OCI-LY7 (cell line): ENCODE data around the gene TP53RK. TPM values are rescaled to one million over a fixed set of nuclear protein-coding genes. Genes with fewer than 3 reads are reported as not detected.
A peak's percentile ranks its signal among the peaks of the same experiment; 100 is the strongest.

Experiments used
- BruUV-seq: library from RNA; stranded (reverse); fragments of 400-500 nt; replicated peaks from 2 replicates; lab custom pipeline; 2021; lab: Mats Ljungman, UMichigan
- CTCF ChIA-PET: fragments of 300-600 bp; sonication (Branson Sonifier 250); formaldehyde crosslinking; loops from one replicate; lab custom pipeline; 2022; ENCODE audit warnings: antibody characterized with exemption; ENCODE audit not compliant: unreplicated experiment; lab: Charles Lee
- POLR2A ChIA-PET: fragments of 300-600 bp; sonication (Branson Sonifier 250); formaldehyde crosslinking; loops from one replicate; lab custom pipeline; 2022; ENCODE audit warnings: antibody characterized with exemption; lab: Charles Lee
- DNase-seq: peaks from one replicate; pipeline ENCODE4 v3.0.0-alpha.2; 2015; ENCODE audit warnings: low spot score
- H2AFZ ChIP-seq: fragments of 200-600 bp; sonication (generic), shearing (Covaris generic); 2 replicates; pipeline ENCODE4 v1.6.1; 2014; ENCODE audit warnings: mild to moderate bottlenecking, antibody characterized with exemption, low read length, moderate library complexity
- H3K27ac ChIP-seq: fragments of 200-600 bp; sonication (generic); 2 replicates; pipeline ENCODE4 v1.5.1; 2014; ENCODE audit warnings: mixed run types, low read depth, mild to moderate bottlenecking, moderate library complexity, low read length, inconsistent platforms; ENCODE audit not compliant: poor library complexity, severe bottlenecking
- H3K36me3 ChIP-seq: fragments of 200-600 bp; sonication (generic); 2 replicates; pipeline ENCODE4 v1.6.1; 2014; ENCODE audit warnings: mild to moderate bottlenecking, antibody characterized with exemption, low read length, moderate library complexity, mixed read lengths; ENCODE audit not compliant: insufficient read depth
- H3K4me1 ChIP-seq: fragments of 200-600 bp; sonication (generic); 2 replicates; pipeline ENCODE4 v1.5.1; 2014; ENCODE audit warnings: mild to moderate bottlenecking, low read length; ENCODE audit not compliant: insufficient read depth, poor library complexity, severe bottlenecking
- H3K4me2 ChIP-seq: fragments of 200-600 bp; sonication (generic); 2 replicates; pipeline ENCODE4 v1.6.1; 2014; ENCODE audit warnings: mild to moderate bottlenecking, low read length
- H3K4me3 ChIP-seq: fragments of 200-600 bp; sonication (generic); 2 replicates; pipeline ENCODE4 v1.5.1; 2014; ENCODE audit warnings: mild to moderate bottlenecking, low read depth, low read length; ENCODE audit not compliant: poor library complexity, severe bottlenecking
- H3K79me2 ChIP-seq: fragments of 200-600 bp; sonication (generic); 2 replicates; pipeline ENCODE4 v1.6.1; 2016; ENCODE audit warnings: low read depth, mild to moderate bottlenecking, low read length, moderate library complexity, mixed read lengths; ENCODE audit not compliant: insufficient read depth
- H3K9me2 ChIP-seq: fragments of 200-600 bp; sonication (generic); 2 replicates; pipeline ENCODE4 v1.6.1; 2016; ENCODE audit warnings: mild to moderate bottlenecking, low read length, mixed read lengths; ENCODE audit not compliant: insufficient read depth
- H3K9me3 ChIP-seq: fragments of 200-600 bp; sonication (generic); 2 replicates; pipeline ENCODE4 v1.6.1; 2014; ENCODE audit warnings: mild to moderate bottlenecking, mixed run types, low read length, mixed read lengths
- H4K20me1 ChIP-seq: fragments of 200-600 bp; sonication (generic); 2 replicates; pipeline ENCODE4 v1.6.1; 2014; ENCODE audit warnings: mild to moderate bottlenecking, antibody characterized with exemption, low read length, moderate library complexity, mixed read lengths; ENCODE audit not compliant: insufficient read depth
- EZH2phosphoT487 ChIP-seq: fragments of 200-600 bp; sonication (generic); IDR thresholded peaks from 2 replicates; pipeline ENCODE4 v1.6.1; 2018; ENCODE audit warnings: low read depth, borderline replicate concordance, mild to moderate bottlenecking, mixed run types, antibody characterized with exemption, low read length, moderate library complexity, mixed read lengths
- intact Hi-C: fragments of 100-400 bp; cut with micrococcal nuclease; formaldehyde crosslinking; loops from one replicate; pipeline ENCODE4 v1.10.0; 2022; ENCODE audit not compliant: unreplicated experiment
- total RNA-seq, 2 experiments: library from RNA; depleted of rRNA in 1 of 2; stranded (reverse); fragments of >200 nt in 1 of 2; shearing (Covaris generic) in 1 of 2; gene quantifications; 2 replicates each; pipeline ENCODE4 v1.2.3, GENCODE V29; 2014 to 2022
- TF ChIP-seq, protein P1 (sequence below): fragments of 200-600 bp; sonication (generic); conservative IDR thresholded peaks from 2 replicates; pipeline ENCODE4 v1.5.1; 2014; ENCODE audit warnings: mild to moderate bottlenecking, antibody characterized with exemption, low read length, moderate library complexity, mixed read lengths

TP53RK gene
- total RNA-seq, 2 experiments from 2014 or later, result 18.6 to 32.9 TPM

DNA sequence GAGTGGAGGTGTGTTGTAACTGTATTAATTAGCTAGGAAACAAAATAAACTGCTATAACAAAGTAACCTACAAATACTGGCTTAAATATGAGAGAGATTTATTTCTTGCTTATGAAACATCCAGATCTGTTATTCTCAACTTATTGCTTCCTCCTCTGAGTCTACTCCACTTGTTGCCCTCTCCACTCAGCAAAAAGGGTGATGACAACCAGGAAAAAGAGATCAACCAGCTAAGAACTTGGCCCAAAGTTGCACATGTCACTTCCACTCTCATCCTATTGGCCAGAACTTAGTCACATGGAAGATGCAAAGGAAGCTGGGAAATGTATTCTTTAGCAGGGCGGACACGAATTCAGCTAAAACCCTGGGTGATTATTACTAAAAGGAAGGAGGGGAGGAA lies 5.2 kb upstream of the TP53RK start:
- no peaks in the 10 kb centered on the region for H3K79me2 ChIP-seq
- H3K4me3 ChIP-seq, result no peak overlapping the region
- peak overlapping the region; percentile 24 for H3K27ac ChIP-seq
- peak overlapping the region; percentile 45 for H3K4me2 ChIP-seq
- no peaks in the 10 kb centered on the region for H4K20me1 ChIP-seq
- ChIA-PET POLR2A (interaction anchor here (0.7 to 1.0 kb wide), 2 partner anchors 9 kb away, joined by 3 read pairs; no protein-coding TSS in a partner anchor), CTCF (interaction anchor here (1.7 kb wide), 1 partner anchor 9 kb away, joined by 3 read pairs; no protein-coding TSS in a partner anchor)
- H3K36me3 ChIP-seq, result no peaks in the 10 kb centered on the region
- H3K9me3 ChIP-seq, result peaks cover 11% of the 10 kb centered on the region; the same call in 1 of the 2 replicates
- BruUV-seq, result no TSS peak
- peak overlapping the region; percentile 90 for H2AFZ ChIP-seq
- intact Hi-C loops, result no loop called here
- TF ChIP-seq, protein P1, sequence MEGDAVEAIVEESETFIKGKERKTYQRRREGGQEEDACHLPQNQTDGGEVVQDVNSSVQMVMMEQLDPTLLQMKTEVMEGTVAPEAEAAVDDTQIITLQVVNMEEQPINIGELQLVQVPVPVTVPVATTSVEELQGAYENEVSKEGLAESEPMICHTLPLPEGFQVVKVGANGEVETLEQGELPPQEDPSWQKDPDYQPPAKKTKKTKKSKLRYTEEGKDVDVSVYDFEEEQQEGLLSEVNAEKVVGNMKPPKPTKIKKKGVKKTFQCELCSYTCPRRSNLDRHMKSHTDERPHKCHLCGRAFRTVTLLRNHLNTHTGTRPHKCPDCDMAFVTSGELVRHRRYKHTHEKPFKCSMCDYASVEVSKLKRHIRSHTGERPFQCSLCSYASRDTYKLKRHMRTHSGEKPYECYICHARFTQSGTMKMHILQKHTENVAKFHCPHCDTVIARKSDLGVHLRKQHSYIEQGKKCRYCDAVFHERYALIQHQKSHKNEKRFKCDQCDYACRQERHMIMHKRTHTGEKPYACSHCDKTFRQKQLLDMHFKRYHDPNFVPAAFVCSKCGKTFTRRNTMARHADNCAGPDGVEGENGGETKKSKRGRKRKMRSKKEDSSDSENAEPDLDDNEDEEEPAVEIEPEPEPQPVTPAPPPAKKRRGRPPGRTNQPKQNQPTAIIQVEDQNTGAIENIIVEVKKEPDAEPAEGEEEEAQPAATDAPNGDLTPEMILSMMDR, result no peak
- TF ChIP-seq EZH2phosphoT487, result no peak
- DNase-seq, result peak; percentile 61
- no peaks in the 10 kb centered on the region for H3K9me2 ChIP-seq
- H3K4me1 ChIP-seq, result peaks cover 23% of the 10 kb centered on the region

- H3K79me2 ChIP-seq, result peaks cover 31% of the 10 kb centered on the region
- H3K4me2 ChIP-seq, result no peak overlapping the region
- ChIA-PET POLR2A (interaction anchor here (0.6 to 0.7 kb wide), 2 partner anchors 12 to 1657 kb away, joined by 3 to 4 read pairs; no protein-coding TSS in a partner anchor), CTCF (no interaction called here)
- TF ChIP-seq, protein P1, result no peak
- no peak for TF ChIP-seq EZH2phosphoT487
- H3K36me3 ChIP-seq, result peaks cover 21% of the 10 kb centered on the region
- no peak for DNase-seq
- peaks cover 20% of the 10 kb centered on the region; the same call in 1 of the 2 replicates for H4K20me1 ChIP-seq
- H2AFZ ChIP-seq, result no peak overlapping the region; the same call in 1 of the 2 replicates
- no peaks in the 10 kb centered on the region for H3K9me2 ChIP-seq
- H3K27ac ChIP-seq, result no peak overlapping the region
- BruUV-seq, result no TSS peak
- peaks cover 32% of the 10 kb centered on the region for H3K4me1 ChIP-seq
- intact Hi-C loops, result no loop called here
- peaks cover 11% of the 10 kb centered on the region; the same call in 1 of the 2 replicates for H3K9me3 ChIP-seq
- no peak overlapping the region for H3K4me3 ChIP-seq
These were observed 2.0 kb upstream of the TP53RK start for GRCh38 chr20:46691196-46691595.
